Activated naive CD4-positive, alpha-beta T cell (primary cell): ENCODE data around the gene DNAH10.
"Not testable (repeated sequence)": the region's sequence is repeated elsewhere in the genome, so short reads cannot be mapped to it uniquely, and the experiment has no call there.

Experiments
- DNase-seq, 4 experiments: peaks; one replicate each; lab custom pipeline; 2025; lab: John Stamatoyannopoulos, UW

Gene DNAH10

GRCh38 chr12:123748661-123749060, 13.4 kb upstream of the DNAH10 start:
- DNase-seq, result no peak

DNA sequence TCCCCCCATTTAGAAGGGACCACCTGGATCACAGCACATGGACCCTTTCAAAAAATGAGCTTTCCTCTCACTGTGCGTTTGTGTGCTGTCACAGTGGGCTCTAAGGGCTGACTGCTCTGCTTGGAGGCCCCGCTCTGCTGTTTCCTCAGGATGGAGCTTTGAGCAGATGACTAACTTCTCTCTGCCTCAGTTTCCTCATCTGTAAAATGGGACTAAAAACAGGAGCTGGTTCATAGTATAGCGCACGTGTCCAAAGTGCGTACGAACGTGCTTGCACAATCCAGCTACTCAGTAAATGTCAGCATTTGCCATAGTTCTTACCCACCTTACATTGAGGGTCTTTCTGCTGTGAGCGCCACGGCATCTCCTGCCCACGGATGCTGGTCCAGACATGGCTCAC, 12.7 kb upstream of the DNAH10 start:
- DNase-seq, result no peak

DNA sequence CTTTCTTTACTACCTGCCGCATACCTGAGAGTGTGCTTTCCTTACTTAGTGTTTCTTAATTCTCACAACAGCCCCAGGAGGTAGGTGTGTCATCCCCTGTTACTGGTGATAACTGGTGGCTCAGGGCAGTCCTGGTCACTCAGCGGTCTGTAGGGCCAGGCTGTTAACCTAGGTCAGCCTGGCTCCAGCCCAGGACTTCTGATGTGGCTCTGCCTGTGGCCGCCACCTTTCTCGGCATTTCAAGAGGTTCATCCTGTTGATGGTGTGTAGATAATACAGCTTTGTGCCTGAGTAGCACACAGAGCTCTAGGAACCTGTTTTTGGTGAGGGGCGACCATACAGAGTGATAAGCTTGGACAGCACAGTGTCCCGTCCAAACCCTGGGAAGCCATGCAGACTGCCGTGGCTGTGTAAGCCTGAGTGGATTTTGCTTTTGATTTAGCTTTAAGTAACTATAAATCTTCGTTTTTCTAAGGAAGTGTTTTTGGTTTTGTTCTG, 11.9 kb upstream of the DNAH10 start:
- no peak for DNase-seq

DNA sequence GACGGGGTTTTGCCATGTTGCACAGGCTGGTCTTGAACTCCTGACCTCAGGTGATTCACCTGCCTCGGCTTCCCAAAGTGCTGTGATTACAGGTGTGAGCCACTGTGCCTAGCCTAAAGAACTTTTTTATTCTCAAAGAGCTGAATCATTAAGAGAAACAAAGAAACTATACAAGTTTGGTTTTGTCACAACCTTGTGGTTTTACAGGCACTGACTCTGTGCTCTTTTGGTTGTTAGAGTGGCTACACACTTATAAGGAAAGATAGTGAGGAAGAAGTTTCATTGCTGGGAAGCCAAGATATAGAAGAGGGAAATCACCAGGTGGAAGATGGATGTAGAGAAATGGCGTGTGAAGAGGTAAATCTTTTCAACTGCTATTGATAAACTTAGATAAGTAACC, 10.1 kb upstream of the DNAH10 start:
- DNase-seq, result no peak

GRCh38 chr12:123754041-123754772, 7.9 kb upstream of the DNAH10 start:
- DNase-seq, result no peak

- DNase-seq, result no peak
Measured at GRCh38 chr12:123757561-123757960, 4.5 kb upstream of the DNAH10 start.

- no peak for DNase-seq
Measured at GRCh38 chr12:123760267-123760938, 1.7 kb upstream of the DNAH10 start.

GRCh38 chr12:123762715-123763052, 583 bp downstream of the DNAH10 start:
- no peak for DNase-seq

GRCh38 chr12:123763093-123763492, 992 bp downstream of the DNAH10 start:
- DNase-seq, result no peak

DNA sequence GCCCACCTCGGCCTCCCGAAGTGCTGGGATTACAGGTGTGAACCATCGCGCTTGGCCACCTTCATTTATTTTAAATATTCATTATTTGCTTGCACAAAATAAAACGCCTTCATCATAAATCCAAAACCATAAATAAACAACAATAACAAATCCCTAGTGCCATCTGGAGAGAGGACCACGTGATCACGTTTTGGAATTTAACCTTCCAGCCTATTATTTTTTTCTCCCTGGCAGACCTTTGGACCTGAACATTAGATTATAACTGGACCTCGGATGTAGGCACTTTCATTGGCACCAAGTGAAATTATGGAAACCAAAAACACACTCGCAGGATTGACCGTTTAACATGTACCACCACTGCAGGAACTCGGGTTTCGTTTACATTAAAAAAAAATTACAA, 2.0 kb downstream of the DNAH10 start:
- no peak for DNase-seq

- no peak for DNase-seq
Measured at GRCh38 chr12:123765504-123766035, 3.5 kb downstream of the DNAH10 start.

- DNase-seq, result no peak
Measured at GRCh38 chr12:123767613-123768012, 5.5 kb downstream of the DNAH10 start.

DNA sequence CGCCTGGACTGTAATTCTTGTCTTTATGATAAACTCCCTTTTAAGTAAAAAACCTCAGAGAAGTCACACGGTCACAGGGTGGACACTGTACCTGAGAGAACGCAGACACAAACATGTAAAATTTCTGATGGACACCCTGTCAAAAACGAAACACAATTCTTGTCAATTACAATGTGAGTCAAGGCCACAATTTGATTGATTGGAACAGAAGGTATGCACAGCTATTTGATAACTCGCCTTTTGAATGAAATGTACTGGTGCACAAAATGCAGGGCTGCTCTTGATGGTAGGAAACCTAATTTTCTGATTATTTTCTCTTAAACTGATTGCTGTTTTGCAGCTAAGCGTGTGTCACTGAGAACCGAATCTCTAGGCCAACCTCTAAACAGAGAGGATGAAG, 9.2 kb downstream of the DNAH10 start:
- DNase-seq, result no peak

- DNase-seq, result no peak
Measured at GRCh38 chr12:123772074-123772473, 10.0 kb downstream of the DNAH10 start.

DNA sequence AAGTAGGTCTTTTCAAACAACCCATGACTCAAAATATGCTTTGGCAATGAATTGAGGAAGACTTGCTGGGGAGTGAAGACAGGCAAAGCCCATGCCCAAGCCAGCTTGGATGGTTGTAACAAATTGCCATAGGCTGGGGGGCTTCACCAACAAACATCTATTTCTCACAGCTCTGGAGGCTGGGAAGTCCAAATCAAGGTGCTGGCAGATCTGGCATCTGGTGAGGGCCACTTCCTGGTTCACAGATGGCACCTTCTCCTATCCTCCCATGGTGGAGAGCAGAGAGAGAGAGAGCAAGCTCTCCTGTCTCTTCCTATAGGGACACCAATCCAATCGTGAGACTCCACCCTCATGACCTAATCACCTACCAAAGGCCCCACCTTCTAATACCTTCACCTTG, 11.3 kb downstream of the DNAH10 start:
- no peak for DNase-seq

DNA sequence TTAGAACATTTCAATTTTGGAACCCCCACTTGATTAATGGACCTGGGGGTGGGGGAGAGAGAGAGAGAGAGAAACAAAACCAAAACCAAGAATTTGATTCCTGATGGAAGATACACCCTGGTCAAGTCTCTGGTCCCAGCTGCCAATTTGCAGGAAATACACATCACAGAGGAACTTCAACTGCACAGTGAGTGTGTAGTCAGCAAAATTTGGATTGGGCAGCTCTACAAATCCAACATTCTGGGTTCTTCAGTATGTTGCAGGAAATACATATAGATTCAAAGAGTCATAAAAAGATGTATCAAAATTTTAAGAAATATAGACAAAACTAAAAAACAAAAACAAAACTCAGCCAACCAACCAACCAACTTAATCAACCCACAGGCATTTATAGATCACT, 17.4 kb downstream of the DNAH10 start:
- DNase-seq, result no peak

GRCh38 chr12:123782997-123783792, 21.1 kb downstream of the DNAH10 start:
- no peak for DNase-seq

GRCh38 chr12:123787466-123787865, 25.4 kb downstream of the DNAH10 start:
- DNase-seq, result no peak

DNA sequence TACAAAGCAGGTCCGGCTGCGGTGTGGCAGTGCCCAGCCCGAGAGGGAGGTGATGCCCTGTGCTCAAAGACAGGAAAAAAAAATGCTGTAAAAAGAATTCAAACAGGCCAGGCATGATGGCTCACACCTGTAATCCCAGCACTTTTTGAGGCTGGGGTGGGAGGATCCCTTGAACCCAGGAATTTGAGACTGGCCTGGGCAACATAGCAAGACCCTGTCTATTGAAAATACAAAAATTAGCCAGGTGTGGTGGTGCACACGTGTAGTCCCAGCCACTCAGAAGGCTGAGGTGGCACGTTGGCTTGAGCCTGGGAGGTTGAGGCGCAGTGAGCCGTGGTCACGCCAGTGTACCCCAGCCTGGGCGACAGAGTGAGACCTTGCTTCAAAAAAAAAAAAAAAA, 26.4 kb downstream of the DNAH10 start:
- no peak for DNase-seq

DNA sequence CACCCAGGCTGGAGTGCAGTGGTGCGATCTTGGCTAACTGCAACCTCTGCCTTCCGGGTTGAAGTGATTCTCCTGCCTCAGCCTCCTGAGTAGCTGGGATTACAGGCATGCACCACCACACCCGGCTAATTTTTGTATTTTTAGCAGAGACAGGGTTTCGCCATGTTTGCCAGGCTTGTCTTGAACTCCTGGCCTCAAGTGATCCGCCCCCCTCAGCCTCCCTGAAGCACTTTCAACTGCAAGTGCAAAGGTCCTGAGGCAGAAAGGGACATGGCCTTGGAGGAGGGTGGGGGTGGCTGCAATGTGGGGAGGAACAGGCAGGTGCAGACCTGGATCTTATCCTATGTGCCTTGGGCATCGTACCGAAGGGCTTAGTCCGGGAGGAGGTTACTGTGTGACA, 27.3 kb downstream of the DNAH10 start:
- DNase-seq, result not testable (repeated sequence)

- no peak for DNase-seq
Measured at GRCh38 chr12:123790905-123791467, 28.9 kb downstream of the DNAH10 start.

DNA sequence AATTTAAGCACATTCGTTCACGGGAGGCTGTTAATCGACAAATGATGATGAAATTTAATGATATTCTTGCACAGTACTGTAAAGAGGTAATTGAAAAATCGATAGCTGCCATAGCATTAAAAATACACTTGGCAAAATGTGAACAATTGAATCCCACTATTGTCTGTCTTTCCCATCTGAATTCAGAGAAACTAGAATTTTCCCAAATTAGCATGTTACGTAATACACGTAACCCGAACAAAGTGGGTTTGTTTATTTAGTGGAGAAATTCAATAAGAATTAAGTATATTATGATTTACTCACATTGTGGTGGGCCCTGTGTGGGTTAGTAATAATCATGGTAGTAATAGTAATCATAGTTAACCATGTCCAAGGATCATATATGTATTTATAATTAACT, 31.9 kb downstream of the DNAH10 start:
- no peak for DNase-seq
